ENCODE results near the gene DLST.

DNA sequence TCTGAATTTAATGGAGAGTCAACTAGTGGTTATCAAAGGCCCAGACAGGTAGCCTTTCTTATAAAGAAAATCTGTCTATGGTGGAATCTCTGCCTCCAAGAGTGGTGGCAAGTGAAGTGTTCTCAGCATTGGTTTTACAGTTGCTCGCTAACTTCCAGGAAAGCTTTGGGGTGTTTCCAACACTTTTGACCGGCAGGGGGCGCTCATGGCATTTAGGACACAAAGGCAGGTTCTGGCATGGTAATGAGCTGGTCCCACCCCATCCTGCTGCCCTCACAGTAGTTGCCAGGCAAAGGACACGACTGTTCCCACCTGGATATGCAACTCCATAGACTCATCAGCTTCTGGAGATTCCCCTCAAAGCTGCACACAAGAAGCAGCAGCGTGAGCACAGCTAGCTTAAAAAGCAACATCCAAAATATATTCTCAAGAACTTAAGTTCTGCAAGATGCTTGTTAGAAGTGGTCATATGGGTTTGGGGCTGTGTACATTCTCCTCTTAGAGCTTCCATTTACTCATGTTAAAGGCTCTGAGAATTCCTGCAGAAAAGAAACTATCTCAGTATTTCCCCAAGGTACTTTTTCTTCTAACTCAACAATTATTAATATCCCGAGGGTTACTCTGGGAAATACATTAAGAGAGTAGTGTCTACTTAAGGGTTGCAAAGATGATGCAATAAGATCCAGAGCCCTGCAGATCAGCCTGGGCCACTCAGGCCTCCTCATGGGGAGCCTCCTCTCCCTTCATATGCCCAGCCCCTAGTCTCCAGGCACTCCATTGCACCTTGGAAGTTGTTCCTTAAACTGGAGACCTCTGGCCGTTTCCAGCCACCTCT, 20.6 kb upstream of the DLST start:
- TF ChIP-seq CTCF (IDR thresholded peaks at IDR 0.05) (peak; percentile 87), RAD21 (IDR thresholded peaks at IDR 0.05; ENCODE audit: low read length) (peak; percentile 94), YY1 (IDR thresholded peaks at IDR 0.05; ENCODE audit: low read depth) (no peak), RCOR1 (IDR thresholded peaks at IDR 0.05; ENCODE audit: low read length) (0 out of 2 replicates have a peak, but pooled peaks have one; percentile 25), ELF1 (IDR thresholded peaks at IDR 0.05) (no peak), GABPA (IDR thresholded peaks at IDR 0.05; ENCODE audit: low read depth) (no peak), POLR2AphosphoS5 (IDR thresholded peaks at IDR 0.05; ENCODE audit: low read depth, low read length) (no peak), EZH2phosphoT487 (IDR thresholded peaks at IDR 0.05; ENCODE audit: borderline replicate concordance, low read depth) (no peak), IRF3 (IDR thresholded peaks at IDR 0.05; ENCODE audit: low read depth, low read length) (no peak), JUND (IDR thresholded peaks at IDR 0.05) (no peak)
- TF ChIP-seq, protein P1, sequence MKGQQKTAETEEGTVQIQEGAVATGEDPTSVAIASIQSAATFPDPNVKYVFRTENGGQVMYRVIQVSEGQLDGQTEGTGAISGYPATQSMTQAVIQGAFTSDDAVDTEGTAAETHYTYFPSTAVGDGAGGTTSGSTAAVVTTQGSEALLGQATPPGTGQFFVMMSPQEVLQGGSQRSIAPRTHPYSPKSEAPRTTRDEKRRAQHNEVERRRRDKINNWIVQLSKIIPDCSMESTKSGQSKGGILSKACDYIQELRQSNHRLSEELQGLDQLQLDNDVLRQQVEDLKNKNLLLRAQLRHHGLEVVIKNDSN (IDR thresholded peaks at IDR 0.05; ENCODE audit: borderline replicate concordance, low read depth), result no peak
